ENCODE results near the gene CACNA2D3.

The CACNA2D3 gene

GRCh38 chr3:54341811-54342210 is 219.5 kb downstream of the CACNA2D3 start:
- DNase-seq (ENCODE audit: low read depth), result no peak

DNA sequence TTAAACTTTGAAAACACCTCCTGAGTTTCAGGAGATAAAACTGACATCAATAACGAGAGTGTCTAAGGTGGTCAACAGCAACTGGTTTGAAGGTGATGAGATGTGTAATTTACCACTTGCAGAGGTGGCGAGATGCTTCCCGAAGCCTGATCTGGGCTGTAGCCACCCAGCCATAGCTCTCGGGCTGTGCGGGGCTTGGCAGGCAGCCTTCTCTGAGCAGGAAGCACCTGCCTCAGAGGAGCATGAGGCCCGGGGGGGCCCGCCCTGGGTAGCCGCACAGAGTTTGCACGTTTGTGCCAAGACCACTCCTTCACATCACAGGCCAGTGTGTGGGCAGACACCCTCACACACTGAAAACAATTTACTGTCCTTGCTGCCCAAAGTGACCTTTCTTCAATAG is 220.3 kb downstream of the CACNA2D3 start:
- no peak for DNase-seq (ENCODE audit: low read depth)

- DNase-seq (ENCODE audit: low read depth), result no peak
These were observed 221.1 kb downstream of the CACNA2D3 start for GRCh38 chr3:54343495-54343894.

DNA sequence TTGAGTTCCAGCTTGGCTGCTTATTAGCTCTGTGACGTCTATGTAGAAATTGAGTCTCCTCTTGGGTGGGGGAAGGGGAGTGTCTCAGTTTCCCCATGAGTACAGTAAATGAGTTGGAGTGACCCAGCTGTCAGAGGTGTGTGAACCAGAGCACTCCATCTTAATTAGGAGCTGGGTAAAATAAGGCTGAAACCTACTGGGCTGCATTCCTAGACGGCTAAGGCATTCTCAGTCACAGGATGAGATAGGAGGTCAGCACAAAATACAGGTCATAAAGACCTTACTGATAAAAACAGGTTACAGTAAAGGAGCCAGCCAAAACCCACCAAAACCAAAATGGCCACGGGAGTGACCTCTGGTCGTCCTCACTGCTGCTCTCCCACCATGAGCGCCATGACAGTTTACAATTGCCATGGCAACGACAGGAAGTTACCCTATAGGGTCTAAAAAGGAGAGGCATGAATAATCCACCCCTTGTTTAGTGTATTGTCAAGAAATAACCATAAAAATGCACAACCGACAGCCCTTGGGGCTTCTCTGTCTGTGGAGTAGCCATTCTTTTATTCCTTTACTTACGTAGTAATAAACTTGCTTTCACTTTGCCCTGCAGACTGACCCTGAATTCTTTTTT is 222.4 kb downstream of the CACNA2D3 start:
- DNase-seq (ENCODE audit: low read depth), result no peak

- DNase-seq (ENCODE audit: low read depth), result no peak
These were observed 223.6 kb downstream of the CACNA2D3 start for GRCh38 chr3:54345847-54346375.

- DNase-seq (ENCODE audit: low read depth), result no peak
These were observed 224.7 kb downstream of the CACNA2D3 start for GRCh38 chr3:54347060-54347459.

DNA sequence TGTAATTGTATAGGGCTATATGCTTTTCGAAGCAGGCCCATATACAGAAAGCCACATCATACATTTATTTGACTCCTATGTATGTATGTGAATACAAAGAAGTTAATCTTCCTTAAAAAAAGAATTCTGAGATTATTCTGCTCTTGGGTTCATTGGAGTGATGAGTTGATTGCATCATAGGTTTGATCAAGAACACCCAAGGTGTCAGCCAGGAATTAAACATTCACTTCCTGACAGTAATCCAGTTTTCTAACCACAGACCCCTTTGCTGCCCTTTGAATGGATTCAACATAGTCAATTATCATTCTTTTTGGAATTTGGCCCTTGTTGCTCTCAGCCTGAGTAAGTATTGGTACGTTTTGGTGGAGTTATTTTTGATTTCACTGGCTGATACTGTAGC is 225.6 kb downstream of the CACNA2D3 start:
- no peak for DNase-seq (ENCODE audit: low read depth)

- DNase-seq (ENCODE audit: low read depth), result no peak
These were observed 226.9 kb downstream of the CACNA2D3 start for GRCh38 chr3:54349231-54349652.

- no peak for DNase-seq (ENCODE audit: low read depth)
These were observed 227.3 kb downstream of the CACNA2D3 start for GRCh38 chr3:54349691-54350090.

- no peak for DNase-seq (ENCODE audit: low read depth)
These were observed 231.2 kb downstream of the CACNA2D3 start for GRCh38 chr3:54353546-54353945.

DNA sequence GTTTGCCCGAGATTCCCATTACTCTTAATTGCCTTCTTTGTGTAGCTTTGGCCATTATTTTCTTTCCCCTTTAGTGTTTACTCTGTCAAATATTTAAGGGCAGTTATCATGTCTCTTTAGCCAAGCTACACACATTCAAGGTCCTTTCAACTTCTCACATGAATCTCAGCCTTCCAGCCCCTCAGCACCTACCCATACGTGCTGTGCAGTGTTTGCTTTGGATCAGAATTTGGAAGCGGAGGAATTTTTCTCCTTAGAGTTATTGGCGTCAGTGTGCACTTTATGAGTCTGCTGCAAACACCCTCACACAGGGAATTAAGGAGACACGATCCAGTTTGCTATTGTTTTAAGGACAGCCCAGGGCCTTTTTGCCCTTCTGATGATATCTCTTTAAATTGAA is 231.6 kb downstream of the CACNA2D3 start:
- DNase-seq (ENCODE audit: low read depth), result no peak

DNA sequence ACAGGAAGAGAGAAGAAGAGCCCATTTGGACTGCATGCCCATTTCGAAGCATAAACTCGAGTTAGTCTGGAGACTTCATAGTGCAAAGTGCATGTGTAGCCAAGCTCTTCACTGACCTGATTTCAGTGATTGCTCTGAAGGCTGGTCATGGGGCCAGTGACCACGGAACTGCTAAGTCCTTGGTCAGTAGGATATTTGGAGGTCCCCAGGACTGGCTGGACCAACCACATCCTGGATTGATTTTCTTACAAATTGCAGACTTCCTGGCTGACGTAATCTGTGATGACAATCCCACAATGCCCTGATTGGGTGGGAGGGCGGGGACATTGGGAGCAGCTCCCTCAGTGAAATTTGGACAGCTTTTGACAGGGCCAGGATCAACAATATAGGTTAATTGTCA is 233.4 kb downstream of the CACNA2D3 start:
- no peak for DNase-seq (ENCODE audit: low read depth)

- no peak for DNase-seq (ENCODE audit: low read depth)
These were observed 234.1 kb downstream of the CACNA2D3 start for GRCh38 chr3:54356261-54357045.

- DNase-seq (ENCODE audit: low read depth), result no peak
These were observed 234.9 kb downstream of the CACNA2D3 start for GRCh38 chr3:54357301-54357700.

DNA sequence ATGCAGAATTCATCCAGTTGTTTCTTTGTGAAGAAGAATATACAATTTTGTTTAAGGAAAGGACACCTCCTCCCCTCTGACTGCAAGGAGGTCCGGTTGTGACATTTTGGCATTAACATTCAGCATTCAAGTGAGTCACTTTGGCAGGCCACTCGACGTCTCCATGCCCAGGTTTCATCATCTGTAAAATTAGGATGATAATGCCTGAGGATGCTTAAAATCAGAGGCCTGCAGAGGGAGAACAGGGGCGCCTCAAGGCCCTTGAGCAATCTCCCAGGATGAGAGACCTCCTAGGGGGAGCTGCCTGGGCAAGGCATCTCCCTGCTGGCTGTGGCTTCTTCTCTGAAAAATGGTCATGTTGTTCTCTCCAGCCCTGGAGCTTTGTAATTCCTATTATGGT is 236.0 kb downstream of the CACNA2D3 start:
- no peak for DNase-seq (ENCODE audit: low read depth)

- DNase-seq (ENCODE audit: low read depth), result no peak
These were observed 236.8 kb downstream of the CACNA2D3 start for GRCh38 chr3:54358969-54359694.

DNA sequence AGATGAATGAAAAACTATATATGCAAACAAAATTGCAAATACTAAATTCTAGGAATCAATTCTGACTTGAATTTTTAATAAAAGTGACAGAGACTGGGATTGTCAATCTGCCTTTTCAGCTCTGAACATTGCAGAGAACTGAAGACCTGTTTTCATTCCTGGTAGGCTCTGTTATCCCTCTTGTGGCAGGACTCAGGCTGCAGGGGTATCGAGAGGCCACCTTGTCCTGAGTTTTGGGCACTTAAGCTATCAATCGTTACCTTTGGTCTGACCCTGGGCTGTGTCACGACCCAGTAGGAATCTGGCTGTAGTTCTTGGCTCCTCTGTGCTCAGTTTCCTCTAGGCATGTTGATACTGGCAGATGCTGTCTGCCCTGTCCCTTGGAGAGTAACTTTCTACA is 238.0 kb downstream of the CACNA2D3 start:
- DNase-seq (ENCODE audit: low read depth), result no peak

DNA sequence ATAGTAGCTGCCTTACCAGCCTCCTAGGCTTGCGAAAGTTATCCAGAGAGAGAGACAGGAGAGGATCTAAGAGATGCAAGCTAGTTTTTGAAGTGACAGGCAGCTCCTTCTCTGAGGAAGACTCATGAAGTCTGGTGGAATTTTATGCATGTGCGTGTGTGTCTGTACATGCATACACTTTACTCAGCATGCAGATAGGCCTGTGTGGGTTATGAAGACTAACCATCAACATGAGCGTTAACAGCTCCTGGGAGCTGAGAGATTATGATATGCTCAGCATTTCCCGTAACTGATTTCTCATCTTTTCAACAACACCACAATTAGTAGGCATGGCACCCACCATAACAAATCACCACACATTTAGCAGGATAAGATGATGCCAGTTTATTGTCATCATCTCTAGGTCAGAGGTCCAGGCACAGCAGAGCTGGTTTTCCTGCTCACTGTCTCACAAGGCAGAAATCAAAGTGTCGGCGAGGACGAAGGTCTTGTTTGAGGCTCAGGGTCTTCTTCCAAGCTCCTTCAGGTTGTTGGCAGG is 239.5 kb downstream of the CACNA2D3 start:
- no peak for DNase-seq (ENCODE audit: low read depth)

DNA sequence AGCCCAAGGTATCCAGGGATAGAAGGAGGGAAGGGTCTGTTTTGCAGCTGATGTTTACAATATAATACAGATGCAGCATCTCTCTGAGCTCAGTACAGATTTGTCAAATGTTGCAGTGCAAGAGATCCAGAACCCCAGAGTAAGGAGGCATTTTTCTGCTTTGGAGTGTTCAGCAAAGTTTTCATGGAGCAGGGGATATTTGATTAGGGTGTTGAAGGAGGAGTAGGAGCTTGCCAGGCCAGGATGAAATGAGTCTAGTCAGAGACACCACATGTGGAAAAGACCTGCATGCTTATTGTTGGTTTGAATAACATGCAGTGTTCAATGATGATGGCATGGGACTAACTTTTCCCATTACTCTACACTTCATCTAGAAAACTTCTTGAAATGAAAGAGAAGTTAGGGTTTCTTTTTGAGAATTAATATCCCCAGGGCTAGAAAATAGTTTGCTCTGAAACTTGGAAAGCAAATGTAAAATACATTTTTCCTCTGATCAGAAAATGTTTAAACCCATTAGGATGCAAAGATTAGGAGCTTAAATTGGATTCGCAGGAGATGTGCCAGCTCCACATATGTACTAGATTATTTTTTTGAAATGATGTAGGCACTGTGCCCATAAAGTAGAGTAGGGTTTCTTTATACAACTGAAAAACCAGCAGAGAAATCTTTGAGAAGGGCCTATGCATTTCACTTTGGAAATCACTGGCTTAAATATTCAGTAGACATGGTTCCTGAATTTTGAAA is 243.8 kb downstream of the CACNA2D3 start:
- no peak for DNase-seq (ENCODE audit: low read depth)

- DNase-seq (ENCODE audit: low read depth), result no peak
These were observed 244.5 kb downstream of the CACNA2D3 start for GRCh38 chr3:54366839-54367238.

- DNase-seq (ENCODE audit: low read depth), result no peak
These were observed 249.9 kb downstream of the CACNA2D3 start for GRCh38 chr3:54372232-54372631.

Measured in activated T-helper 1 cell treated with Interleukin-2 at 50 U/mL for 16 hours (primary cell).